IMR-90 (cell line): Measurements from ENCODE around the gene RNF212B. TPM values are rescaled to one million over a fixed set of nuclear protein-coding genes. Genes with fewer than 3 reads are reported as not detected.

Experiments
- ATAC-seq: fragments of 200-7000 bp; cut with Tn5 transposase; 2 replicates; pipeline ENCODE4 v1.9.1; 2020; ENCODE audit warnings: low read depth, mild to moderate bottlenecking, moderate library complexity
- BruUV-seq: library from RNA; stranded (reverse); fragments of 400-500 nt; replicated peaks from 2 replicates; lab custom pipeline; 2021; lab: Mats Ljungman, UMichigan
- CTCF ChIA-PET: fragments of 300-600 bp; formaldehyde crosslinking; extraction: SDS; loops from one replicate; lab custom pipeline; 2021; ENCODE audit warnings: antibody characterized with exemption; lab: Yijun Ruan, JAX
- POLR2A ChIA-PET: fragments of 300-600 bp; sonication (Branson Sonifier 250); formaldehyde crosslinking; loops from one replicate; lab custom pipeline; 2022; ENCODE audit warnings: antibody characterized with exemption; ENCODE audit not compliant: unreplicated experiment; lab: Charles Lee
- DNase-seq: peaks from one replicate; pipeline ENCODE4 v3.0.0; 2013
- H2AFZ ChIP-seq: replicated peaks from 2 replicates; pipeline ENCODE3; 2013; ENCODE audit warnings: low read length, mild to moderate bottlenecking; ENCODE audit not compliant: poor library complexity
- H2AK5ac ChIP-seq: 2 replicates; pipeline ENCODE4 v1.6.1; 2013; ENCODE audit warnings: low read depth, low read length, inconsistent platforms
- H2AK9ac ChIP-seq: replicated peaks from 2 replicates; pipeline ENCODE3; 2013; ENCODE audit warnings: mild to moderate bottlenecking, low read depth, low read length, moderate library complexity; ENCODE audit not compliant: poor library complexity
- H2BK120ac ChIP-seq: 2 replicates; pipeline ENCODE4 v1.6.1; 2013; ENCODE audit warnings: low read depth, low read length, inconsistent platforms
- H2BK15ac ChIP-seq: 3 replicates; pipeline ENCODE4 v1.6.1; 2013; ENCODE audit warnings: low read depth, low read length, inconsistent platforms
- H2BK20ac ChIP-seq: 2 replicates; pipeline ENCODE4 v1.6.1; 2013; ENCODE audit warnings: low read depth, mild to moderate bottlenecking, inconsistent platforms, low read length, moderate library complexity
- H2BK5ac ChIP-seq: 2 replicates; pipeline ENCODE4 v1.6.1; 2013; ENCODE audit warnings: mild to moderate bottlenecking, low read depth, low read length, inconsistent platforms; ENCODE audit not compliant: poor library complexity, severe bottlenecking
- H3K14ac ChIP-seq: replicated peaks from 2 replicates; pipeline ENCODE4 v1.6.1; 2013; ENCODE audit warnings: low read depth, low read length, inconsistent platforms
- H3K18ac ChIP-seq: 2 replicates; pipeline ENCODE4 v1.6.1; 2013; ENCODE audit warnings: low read depth, low read length, control low read depth
- H3K23ac ChIP-seq: 2 replicates; pipeline ENCODE4 v1.6.1; 2013; ENCODE audit warnings: low read depth, low read length, inconsistent platforms
- H3K27ac ChIP-seq: 2 replicates; pipeline ENCODE4 v1.5.1; 2013; ENCODE audit warnings: mild to moderate bottlenecking, control low read depth, low read length; ENCODE audit not compliant: insufficient read depth
- H3K27me3 ChIP-seq: 2 replicates; pipeline ENCODE4 v1.6.1; 2013; ENCODE audit warnings: low read length; ENCODE audit not compliant: control insufficient read depth, insufficient read depth
- H3K36me3 ChIP-seq: 2 replicates; pipeline ENCODE4 v1.6.1; 2013; ENCODE audit warnings: low read length, mixed read lengths; ENCODE audit not compliant: control insufficient read depth, insufficient read depth
- H3K4ac ChIP-seq: 2 replicates; pipeline ENCODE4 v1.6.1; 2013; ENCODE audit warnings: low read depth, low read length, inconsistent platforms
- H3K4me1 ChIP-seq: 2 replicates; pipeline ENCODE4 v1.6.1; 2013; ENCODE audit warnings: low read length, mixed read lengths; ENCODE audit not compliant: control insufficient read depth, insufficient read depth
- H3K4me2 ChIP-seq: 2 replicates; pipeline ENCODE4 v1.6.1; 2013; ENCODE audit warnings: low read depth, mild to moderate bottlenecking, control low read depth, low read length, moderate library complexity
- H3K4me3 ChIP-seq: 2 replicates; pipeline ENCODE4 v1.5.1; 2013; ENCODE audit warnings: low read depth, mild to moderate bottlenecking, control low read depth, low read length, moderate library complexity; ENCODE audit not compliant: insufficient read depth
- H3K56ac ChIP-seq: 2 replicates; pipeline ENCODE4 v1.6.1; 2013; ENCODE audit warnings: low read length, inconsistent platforms; ENCODE audit not compliant: insufficient read depth; ENCODE audit errors: extremely low read depth
- H3K79me1 ChIP-seq, 2 experiments: 2 replicates each; pipeline ENCODE4 v1.6.1; 2013; ENCODE audit warnings: low read length in 2 of 2, inconsistent platforms in 1 of 2, low read depth in 1 of 2
- H3K9ac ChIP-seq: 2 replicates; pipeline ENCODE4 v1.6.1; 2013; ENCODE audit warnings: low read depth, low read length, control low read depth
- H3K9me1 ChIP-seq: 2 replicates; pipeline ENCODE4 v1.6.1; 2013; ENCODE audit warnings: low read length, inconsistent platforms; ENCODE audit not compliant: insufficient read depth
- H3K9me3 ChIP-seq: 2 replicates; pipeline ENCODE4 v1.6.1; 2013; ENCODE audit warnings: low read length; ENCODE audit not compliant: control insufficient read depth, insufficient read depth
- H4K20me1 ChIP-seq: 2 replicates; pipeline ENCODE4 v1.6.1; 2013; ENCODE audit warnings: low read length, inconsistent platforms; ENCODE audit not compliant: insufficient read depth
- H4K5ac ChIP-seq: 2 replicates; pipeline ENCODE4 v1.6.1; 2013; ENCODE audit warnings: mild to moderate bottlenecking, low read depth, low read length, control low read depth
- H4K8ac ChIP-seq, 2 experiments: 2 replicates each; pipeline ENCODE4 v1.6.1; 2013; ENCODE audit warnings: low read depth in 2 of 2, low read length in 2 of 2, control low read depth in 1 of 2, inconsistent platforms in 1 of 2
- H4K91ac ChIP-seq: 2 replicates; pipeline ENCODE4 v1.6.1; 2013; ENCODE audit warnings: low read depth, low read length, inconsistent platforms; ENCODE audit not compliant: insufficient read depth
- BHLHE40 ChIP-seq: fragments of 150-350 bp; IDR thresholded peaks from 2 replicates; pipeline ENCODE4 v1.6.1; 2016; ENCODE audit warnings: mild to moderate bottlenecking, low read depth, low read length
- CHD1 ChIP-seq: IDR thresholded peaks from 2 replicates; pipeline ENCODE4 v1.6.1; 2012; ENCODE audit warnings: low read depth, low read length, improper control_type of control experiment
- CTCF ChIP-seq: conservative IDR thresholded peaks from 2 replicates; pipeline ENCODE4 v1.5.1; 2012; ENCODE audit warnings: mild to moderate bottlenecking, low read depth, low read length, improper control_type of control experiment
- MAFK ChIP-seq: IDR thresholded peaks from 2 replicates; pipeline ENCODE4 v1.6.1; 2012; ENCODE audit warnings: low read depth, low read length, improper control_type of control experiment
- NFE2L2 ChIP-seq: fragments of 150-350 bp; IDR thresholded peaks from 2 replicates; pipeline ENCODE4 v1.6.1; 2016; ENCODE audit warnings: low read depth, mild to moderate bottlenecking, low read length
- SMC3 ChIP-seq: fragments of 150-350 bp; IDR thresholded peaks from 2 replicates; pipeline ENCODE4 v1.6.1; 2016; ENCODE audit warnings: low read depth, mild to moderate bottlenecking, antibody characterized with exemption, low read length, moderate library complexity
- dilution Hi-C: fragments of 300-500 bp; cut with HindIII; formaldehyde crosslinking; loops from one replicate; pipeline ENCODE4 v1.14.3; 2018; ENCODE audit warnings: low sequenced_read_pairs; ENCODE audit not compliant: unreplicated experiment
- in situ Hi-C: fragments of 300-500 bp; cut with MboI; formaldehyde crosslinking; loops from 3 replicates; pipeline ENCODE4 v1.14.3; 2019; ENCODE audit warnings: low sequenced_read_pairs, inconsistent platforms, mixed read lengths
- intact Hi-C: fragments of 100-400 bp; cut with micrococcal nuclease; formaldehyde crosslinking; loops from 2 replicates; pipeline ENCODE4 v1.10.0; 2022
- polyA plus RNA-seq, 3 experiments: library from polyadenylated mRNA; depleted of rRNA; stranded (reverse); fragments of >200 nt; gene quantifications; 2 replicates each; pipeline ENCODE4 v1.2.3, GENCODE V29; 2012; ENCODE audit warnings: low replicate concordance in 1 of 3
- total RNA-seq: library from RNA; depleted of rRNA; stranded (reverse); fragments of >200 nt; gene quantifications from 2 replicates; pipeline ENCODE4 v1.2.3, GENCODE V29; 2012

The RNF212B gene
- total and polyA plus RNA-seq, 2 of the 4 experiments (the other 2 are of a cell fraction), result not detected

GRCh38 chr14:23245282-23245681 lies 7.5 kb downstream of the RNF212B start:
- CTCF ChIA-PET, result no interaction called here
- no peak for ATAC-seq
- in situ Hi-C loops, result no loop called here

More at GRCh38 chr14:23245282-23245681, 7.5 kb downstream of the RNF212B start:
- Histone ChIP-seq H2BK20ac (no peak overlapping the region), H3K56ac (no peak overlapping the region), H2AK9ac (no peak overlapping the region), H3K9me1 (no peaks in the 10 kb centered on the region), H2AK5ac (no peak overlapping the region), H3K9me3 (no peaks in the 10 kb centered on the region), H2BK5ac (no peak overlapping the region), H3K4me1 (no peaks in the 10 kb centered on the region), H3K27ac (no peak overlapping the region), H3K36me3 (no peaks in the 10 kb centered on the region), H2BK120ac (no peak overlapping the region), H4K8ac (no peak overlapping the region), H4K20me1 (no peaks in the 10 kb centered on the region), H3K4me3 (no peak overlapping the region), H3K79me1 (no peaks in the 10 kb centered on the region), H3K27me3 (peaks cover 6% of the 10 kb centered on the region), H2BK15ac (no peak overlapping the region), H3K23ac (no peak overlapping the region), H2AFZ (no peak overlapping the region), H3K9ac (no peak overlapping the region), H4K5ac (no peak overlapping the region), H4K91ac (no peak overlapping the region), H3K4me2 (no peak overlapping the region), H3K4ac (no peak overlapping the region), H3K14ac (no peak overlapping the region), H3K18ac (no peak overlapping the region)
- BruUV-seq, result no TSS peak
- POLR2A ChIA-PET, result no interaction called here
- TF ChIP-seq MAFK (no peak), BHLHE40 (no peak), SMC3 (no peak), NFE2L2 (no peak), CHD1 (no peak), CTCF (no peak)
- no peak for DNase-seq
- intact Hi-C loops (no loop called here), dilution Hi-C loops (no loop called here)
